ENCODE results near the gene FLII. TPM values are rescaled to one million over a fixed set of nuclear protein-coding genes. Genes with fewer than 3 reads are reported as not detected.

FLII gene
- total RNA-seq, 1 experiment from 2014 or later: 343 TPM

GRCh38 chr17:18240449-18240848 lies 18.1 kb downstream of the FLII start:
- DNase-seq: no peak
- Mint-ChIP-seq H3K27ac (ENCODE audit: unreplicated experiment) (no peak overlapping the region), H3K9me3 (ENCODE audit: unreplicated experiment) (no peaks in the 10 kb centered on the region), H3K4me3 (ENCODE audit: unreplicated experiment) (no peak overlapping the region), H3K36me3 (ENCODE audit: insufficient read depth, unreplicated experiment) (peaks cover 63% of the 10 kb centered on the region), H3K4me1 (ENCODE audit: low read depth, unreplicated experiment) (no peaks in the 10 kb centered on the region), H3K27me3 (ENCODE audit: insufficient read depth, unreplicated experiment) (no peaks in the 10 kb centered on the region)
- Histone ChIP-seq H3K27me3 (replicated peaks; ENCODE audit: control insufficient read depth, insufficient read depth, low read length) (no peaks in the 10 kb centered on the region), H3K36me3 (ENCODE audit: control insufficient read depth, insufficient read depth, low read length) (peaks cover 4% of the 10 kb centered on the region), H3K9me3 (no peaks in the 10 kb centered on the region), H3K4me3 (ENCODE audit: low read depth, low read length) (no peak overlapping the region), H3K4me1 (no peaks in the 10 kb centered on the region)
- POLR2A ChIA-PET: no interaction called here
- CTCF ChIA-PET: interaction anchor here (0.6 kb wide), 1 partner anchor 28 kb away, joined by 3 read pairs; no protein-coding TSS in a partner anchor
- no TSS peak for BruUV-seq (replicated peaks)
- intact Hi-C loops (cut with micrococcal nuclease; ENCODE audit: unreplicated experiment): no loop called here
- TF ChIP-seq CTCF (IDR thresholded peaks at IDR 0.05; ENCODE audit: insufficient read depth in 1 of 2, low read depth in 1 of 2, low read length in 1 of 2, severe bottlenecking in 1 of 2, unreplicated experiment in 1 of 2): no peak

- Histone ChIP-seq H3K9me3 (no peaks in the 10 kb centered on the region), H3K27me3 (replicated peaks; ENCODE audit: control insufficient read depth, insufficient read depth, low read length) (no peaks in the 10 kb centered on the region), H3K4me1 (no peaks in the 10 kb centered on the region), H3K4me3 (ENCODE audit: low read depth, low read length) (no peak overlapping the region), H3K36me3 (ENCODE audit: control insufficient read depth, insufficient read depth, low read length) (peaks cover 6% of the 10 kb centered on the region)
- Mint-ChIP-seq H3K4me3 (ENCODE audit: unreplicated experiment) (no peak overlapping the region), H3K27me3 (ENCODE audit: insufficient read depth, unreplicated experiment) (no peaks in the 10 kb centered on the region), H3K4me1 (ENCODE audit: low read depth, unreplicated experiment) (no peaks in the 10 kb centered on the region), H3K36me3 (ENCODE audit: insufficient read depth, unreplicated experiment) (peaks cover 44% of the 10 kb centered on the region), H3K9me3 (ENCODE audit: unreplicated experiment) (no peaks in the 10 kb centered on the region), H3K27ac (ENCODE audit: unreplicated experiment) (no peak overlapping the region)
- DNase-seq: no peak
- ChIA-PET POLR2A (no interaction called here), CTCF (no interaction called here)
- BruUV-seq (replicated peaks): no TSS peak
- TF ChIP-seq CTCF (IDR thresholded peaks at IDR 0.05; ENCODE audit: insufficient read depth in 1 of 2, low read depth in 1 of 2, low read length in 1 of 2, severe bottlenecking in 1 of 2, unreplicated experiment in 1 of 2): no peak
- intact Hi-C loops (cut with micrococcal nuclease; ENCODE audit: unreplicated experiment): no loop called here
These were observed 20.2 kb downstream of the FLII start for GRCh38 chr17:18238299-18238698.

- CTCF ChIA-PET: no interaction called here
- POLR2A ChIA-PET: no interaction called here
These were observed 21.1 kb downstream of the FLII start for GRCh38 chr17:18237461-18237860.

More at GRCh38 chr17:18237461-18237860, 21.1 kb downstream of the FLII start:
- DNase-seq: no peak
- Histone ChIP-seq H3K4me1 (no peaks in the 10 kb centered on the region), H3K27me3 (replicated peaks; ENCODE audit: control insufficient read depth, insufficient read depth, low read length) (no peaks in the 10 kb centered on the region), H3K36me3 (ENCODE audit: control insufficient read depth, insufficient read depth, low read length) (peaks cover 6% of the 10 kb centered on the region), H3K9me3 (no peaks in the 10 kb centered on the region), H3K4me3 (ENCODE audit: low read depth, low read length) (no peak overlapping the region)
- H3K4me1 Mint-ChIP-seq (ENCODE audit: low read depth, unreplicated experiment): no peaks in the 10 kb centered on the region
- H3K9me3 Mint-ChIP-seq (ENCODE audit: unreplicated experiment): no peaks in the 10 kb centered on the region
- no peak overlapping the region for H3K27ac Mint-ChIP-seq (ENCODE audit: unreplicated experiment)
- no peak for TF ChIP-seq CTCF (IDR thresholded peaks at IDR 0.05; ENCODE audit: insufficient read depth in 1 of 2, low read depth in 1 of 2, low read length in 1 of 2, severe bottlenecking in 1 of 2, unreplicated experiment in 1 of 2)
- BruUV-seq (replicated peaks): no TSS peak
- no peaks in the 10 kb centered on the region for H3K27me3 Mint-ChIP-seq (ENCODE audit: insufficient read depth, unreplicated experiment)
- intact Hi-C loops (cut with micrococcal nuclease; ENCODE audit: unreplicated experiment): no loop called here
- H3K4me3 Mint-ChIP-seq (ENCODE audit: unreplicated experiment): no peak overlapping the region
- peaks cover 36% of the 10 kb centered on the region for H3K36me3 Mint-ChIP-seq (ENCODE audit: insufficient read depth, unreplicated experiment)
